Neuronal stem cell (in vitro differentiated cells): ENCODE measurements around the gene TLL2.

Experiments
- DNase-seq: peaks from one replicate; pipeline ENCODE4 v3.0.0-alpha.2; 2013; ENCODE audit warnings: low spot score
- H2AFZ ChIP-seq: one replicate; pipeline ENCODE4 v1.6.1; 2013; ENCODE audit warnings: mild to moderate bottlenecking, low read length, inconsistent platforms
- H2AK5ac ChIP-seq: 2 replicates; pipeline ENCODE4 v1.6.1; 2013; ENCODE audit warnings: low read depth, mild to moderate bottlenecking, inconsistent platforms, low read length, moderate library complexity, mixed read lengths
- H2BK120ac ChIP-seq: 2 replicates; pipeline ENCODE4 v1.6.1; 2013; ENCODE audit warnings: low read depth, mild to moderate bottlenecking, inconsistent platforms, low read length, moderate library complexity, mixed read lengths
- H2BK12ac ChIP-seq: one replicate; pipeline ENCODE4 v1.6.1; 2013; ENCODE audit warnings: low read length, inconsistent platforms
- H2BK15ac ChIP-seq: 2 replicates; pipeline ENCODE4 v1.6.1; 2013; ENCODE audit warnings: mild to moderate bottlenecking, low read length, inconsistent platforms, mixed read lengths
- H2BK5ac ChIP-seq: one replicate; pipeline ENCODE4 v1.6.1; 2013; ENCODE audit warnings: inconsistent platforms, mild to moderate bottlenecking, low read length, moderate library complexity
- H3K14ac ChIP-seq: one replicate; pipeline ENCODE4 v1.6.1; 2013; ENCODE audit warnings: low read length, inconsistent platforms
- H3K18ac ChIP-seq: 2 replicates; pipeline ENCODE4 v1.6.1; 2013; ENCODE audit warnings: low read length, inconsistent platforms
- H3K23ac ChIP-seq: 2 replicates; pipeline ENCODE4 v1.6.1; 2013; ENCODE audit warnings: low read depth, mild to moderate bottlenecking, mixed read lengths, low read length, inconsistent platforms; ENCODE audit not compliant: poor library complexity
- H3K27ac ChIP-seq: replicated peaks from 3 replicates; pipeline ENCODE4 v1.5.1; 2013; ENCODE audit warnings: low read length, inconsistent platforms
- H3K27me3 ChIP-seq, 3 experiments: 2 replicates each; pipeline ENCODE4 v1.6.1; 2013; ENCODE audit warnings: low read length in 3 of 3, mild to moderate bottlenecking in 2 of 3, inconsistent platforms in 1 of 3, low read depth in 1 of 3, mixed read lengths in 1 of 3, moderate library complexity in 1 of 3; ENCODE audit not compliant: control insufficient read depth in 3 of 3, insufficient read depth in 3 of 3
- H3K36me3 ChIP-seq, 2 donors: replicated peaks in 1 of 2; 2 replicates each; pipeline ENCODE4 v1.6.1; 2013; ENCODE audit warnings: low read length in 2 of 2; ENCODE audit not compliant: control insufficient read depth in 2 of 2, insufficient read depth in 2 of 2
- H3K4ac ChIP-seq: 2 replicates; pipeline ENCODE4 v1.6.1; 2013; ENCODE audit warnings: inconsistent platforms, mild to moderate bottlenecking, low read length, moderate library complexity
- H3K4me1 ChIP-seq, 2 donors: 1 replicate in 1 of 2; 2 replicates in 1 of 2; pipeline ENCODE4 v1.6.1; 2013; ENCODE audit warnings: low read length in 2 of 2, low read depth in 1 of 2; ENCODE audit not compliant: control insufficient read depth in 2 of 2, insufficient read depth in 1 of 2
- H3K4me2 ChIP-seq: one replicate; pipeline ENCODE4 v1.6.1; 2013; ENCODE audit warnings: mild to moderate bottlenecking, low read length, inconsistent platforms; ENCODE audit not compliant: insufficient read depth, poor library complexity, severe bottlenecking
- H3K4me3 ChIP-seq, 2 donors: 2 replicates each; pipeline ENCODE4 v1.5.1; 2013; ENCODE audit warnings: low read length in 2 of 2, mild to moderate bottlenecking in 2 of 2, inconsistent platforms in 1 of 2, moderate library complexity in 1 of 2
- H3K79me1 ChIP-seq: one replicate; pipeline ENCODE4 v1.6.1; 2013; ENCODE audit warnings: low read depth, mild to moderate bottlenecking, inconsistent platforms, low read length, moderate library complexity
- H3K9ac ChIP-seq: one replicate; pipeline ENCODE4 v1.6.1; 2013; ENCODE audit warnings: mild to moderate bottlenecking, low read depth, low read length, inconsistent platforms; ENCODE audit not compliant: poor library complexity
- H3K9me3 ChIP-seq, 2 donors: replicated peaks in 1 of 2; 2 replicates each; pipeline versions ENCODE3 to v1.6.1; 2013; ENCODE audit warnings: low read length in 2 of 2, mild to moderate bottlenecking in 2 of 2, inconsistent platforms in 1 of 2, low read depth in 1 of 2, mixed read lengths in 1 of 2, moderate library complexity in 1 of 2; ENCODE audit not compliant: control insufficient read depth in 2 of 2, insufficient read depth in 1 of 2
- H4K8ac ChIP-seq: one replicate; pipeline ENCODE4 v1.6.1; 2013; ENCODE audit warnings: low read depth, mild to moderate bottlenecking, inconsistent platforms, low read length, moderate library complexity
- H4K91ac ChIP-seq: one replicate; pipeline ENCODE4 v1.6.1; 2013; ENCODE audit warnings: low read length, low read depth, mild to moderate bottlenecking, inconsistent platforms; ENCODE audit not compliant: poor library complexity
- WGBS, 2 donors: extraction: QIAGEN DNeasy Blood & Tissue Kit; methylation state at CpG; one replicate each; pipeline ENCODE4 v1.1.7; 2013; ENCODE audit warnings: missing lambda C conversion rate in 2 of 2, mixed read lengths in 1 of 2; ENCODE audit not compliant: insufficient read length in 2 of 2, insufficient replicate concordance in 1 of 2; ENCODE audit errors: extremely low coverage in 2 of 2; 5-methylcytosine and 5-hydroxymethylcytosine counted together

Gene TLL2

DNA sequence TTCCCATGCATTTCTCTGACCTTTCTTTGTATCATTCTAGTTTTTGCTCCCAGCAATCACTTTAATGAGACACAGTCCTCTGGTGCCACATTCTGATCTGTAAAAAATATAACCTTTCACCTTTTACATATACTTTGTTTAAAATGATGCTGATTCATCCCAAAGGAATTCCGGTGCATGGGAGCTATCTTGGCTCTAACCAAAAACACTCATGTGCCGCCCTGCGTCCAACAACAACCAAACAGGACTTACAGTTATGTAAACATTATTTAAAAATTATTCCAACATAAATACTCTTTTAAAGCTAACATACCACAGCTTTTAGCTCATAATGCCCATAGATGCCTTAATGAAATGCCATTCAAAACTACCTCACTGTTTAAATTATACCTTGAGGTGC is 147.2 kb downstream of the TLL2 start:
- H2BK15ac ChIP-seq = no peak overlapping the region
- no peak overlapping the region for H4K91ac ChIP-seq
- H3K9me3 ChIP-seq = no peaks in the 10 kb centered on the region
- WGBS, 2 donors = no CpG with 5 or more reads among the region's 3 CpGs
- no peak overlapping the region for H2BK120ac ChIP-seq
- no peak overlapping the region for H3K4ac ChIP-seq
- H3K79me1 ChIP-seq = no peaks in the 10 kb centered on the region
- no peak overlapping the region for H3K27ac ChIP-seq
- no peaks in the 10 kb centered on the region for H3K27me3 ChIP-seq
- no peak overlapping the region for H4K8ac ChIP-seq
- no peak overlapping the region for H2AFZ ChIP-seq
- no peak for DNase-seq
- no peak overlapping the region for H3K4me3 ChIP-seq
- H3K4me1 ChIP-seq = peaks cover 0 to 2% of the 10 kb centered on the region in 2 donors
- no peak overlapping the region for H2AK5ac ChIP-seq
- H3K9ac ChIP-seq = no peak overlapping the region
- H3K4me2 ChIP-seq = no peak overlapping the region
- no peak overlapping the region for H2BK12ac ChIP-seq
- H3K14ac ChIP-seq = no peak overlapping the region
- H3K23ac ChIP-seq = no peak overlapping the region
- no peaks in the 10 kb centered on the region for H3K36me3 ChIP-seq
- H3K18ac ChIP-seq = no peak overlapping the region
- no peak overlapping the region for H2BK5ac ChIP-seq

DNA sequence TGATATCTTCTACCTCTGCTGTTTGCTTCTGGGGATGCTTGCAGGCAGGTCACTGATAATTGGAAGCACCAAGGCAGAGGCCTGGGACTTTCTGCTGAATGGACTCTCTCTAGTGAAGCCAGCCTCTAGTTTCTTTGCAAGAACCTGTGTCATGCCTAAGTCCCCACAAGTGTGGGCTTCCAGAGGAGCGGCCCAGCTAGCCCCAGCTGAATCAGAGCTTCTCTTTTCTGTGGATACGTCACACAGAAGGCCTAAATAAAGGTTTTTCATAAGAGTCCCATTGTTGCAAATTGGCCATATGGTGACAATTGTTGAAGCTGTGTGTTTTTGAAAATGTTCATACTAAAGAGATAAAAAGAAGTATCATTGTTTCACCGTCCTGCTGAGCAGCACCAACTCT is 148.2 kb downstream of the TLL2 start:
- Histone ChIP-seq H2BK120ac (no peak overlapping the region), H4K91ac (no peak overlapping the region), H3K4me2 (no peak overlapping the region), H3K27ac (no peak overlapping the region), H3K23ac (no peak overlapping the region), H4K8ac (no peak overlapping the region), H2AK5ac (no peak overlapping the region), H3K36me3 (no peaks in the 10 kb centered on the region), H2BK12ac (no peak overlapping the region), H3K79me1 (no peaks in the 10 kb centered on the region), H3K27me3 (no peaks in the 10 kb centered on the region), H3K4me3 (no peak overlapping the region), H3K4me1 (peaks cover 0 to 3% of the 10 kb centered on the region in 2 donors), H3K14ac (no peak overlapping the region), H2BK15ac (no peak overlapping the region), H3K4ac (no peak overlapping the region), H3K18ac (no peak overlapping the region), H3K9me3 (no peaks in the 10 kb centered on the region), H2AFZ (no peak overlapping the region), H2BK5ac (no peak overlapping the region), H3K9ac (no peak overlapping the region)
- WGBS, 2 donors = no CpG with 5 or more reads among the region's 3 CpGs
- no peak for DNase-seq

DNA sequence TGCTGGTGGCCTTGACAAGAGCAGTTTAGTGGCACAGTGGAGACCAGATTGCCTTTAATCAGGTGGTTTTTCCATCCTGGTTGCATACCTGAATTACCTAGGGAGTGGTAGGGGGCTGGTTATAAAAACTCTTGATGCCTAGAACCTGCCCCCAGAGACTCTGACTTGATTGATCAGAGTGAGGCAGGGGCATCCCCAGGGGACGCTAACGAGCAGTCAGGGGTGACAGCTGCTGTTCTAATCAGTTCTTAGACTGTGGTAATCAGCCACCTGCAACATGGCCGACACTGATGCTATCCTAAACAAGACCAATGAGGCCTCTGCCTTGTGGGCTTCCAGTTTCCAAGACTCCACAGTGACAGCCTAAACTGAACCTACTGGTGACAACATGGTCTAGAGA is 153.0 kb downstream of the TLL2 start:
- Histone ChIP-seq H3K4me2 (no peak overlapping the region), H3K9ac (no peak overlapping the region), H2BK5ac (no peak overlapping the region), H3K14ac (no peak overlapping the region), H3K79me1 (no peaks in the 10 kb centered on the region), H3K36me3 (no peaks in the 10 kb centered on the region), H3K4ac (no peak overlapping the region), H3K23ac (no peak overlapping the region), H3K9me3 (no peaks in the 10 kb centered on the region), H2BK120ac (no peak overlapping the region), H3K4me1 (peaks cover 0 to 3% of the 10 kb centered on the region in 2 donors), H2AK5ac (no peak overlapping the region), H4K91ac (no peak overlapping the region), H3K4me3 (no peak overlapping the region), H4K8ac (no peak overlapping the region), H3K18ac (no peak overlapping the region), H2BK12ac (no peak overlapping the region), H3K27me3 (peaks cover 0 to 9% (median 0%) of the 10 kb centered on the region in 3 experiments), H2BK15ac (no peak overlapping the region), H3K27ac (no peak overlapping the region), H2AFZ (no peak overlapping the region)
- no peak for DNase-seq
- no CpG with 5 or more reads among the region's 3 CpGs for WGBS, 2 donors

DNA sequence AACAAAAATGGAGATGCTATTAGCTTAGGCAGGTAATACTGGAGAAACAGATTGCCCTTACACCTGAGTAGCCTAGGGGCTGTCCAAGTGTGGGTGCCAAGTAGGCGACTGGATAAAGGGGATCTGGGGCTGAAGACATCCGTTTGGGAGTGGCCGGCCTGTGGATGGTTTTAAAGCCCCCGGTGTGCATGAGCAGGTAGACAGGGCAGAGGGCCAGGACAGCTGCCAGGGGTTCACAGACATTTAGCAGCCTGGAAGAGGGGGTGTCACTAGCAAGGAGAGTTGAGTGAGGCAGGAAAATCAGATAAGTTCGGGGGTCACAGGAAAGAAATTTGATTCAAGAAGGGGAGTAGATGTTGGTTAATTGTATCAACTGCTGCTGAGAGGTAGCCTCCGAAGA is 153.4 kb downstream of the TLL2 start:
- Histone ChIP-seq H3K4me3 (no peak overlapping the region), H2BK12ac (no peak overlapping the region), H3K9ac (no peak overlapping the region), H3K4me2 (no peak overlapping the region), H3K9me3 (no peaks in the 10 kb centered on the region), H3K36me3 (no peaks in the 10 kb centered on the region), H3K79me1 (no peaks in the 10 kb centered on the region), H2BK15ac (no peak overlapping the region), H3K4me1 (peaks cover 0 to 3% of the 10 kb centered on the region in 2 donors), H2AFZ (no peak overlapping the region), H2BK5ac (no peak overlapping the region), H3K14ac (no peak overlapping the region), H3K18ac (no peak overlapping the region), H3K4ac (no peak overlapping the region), H3K27ac (no peak overlapping the region), H3K27me3 (peaks cover 0 to 9% (median 0%) of the 10 kb centered on the region in 3 experiments), H4K91ac (no peak overlapping the region), H2AK5ac (no peak overlapping the region), H2BK120ac (no peak overlapping the region), H4K8ac (no peak overlapping the region), H3K23ac (no peak overlapping the region)
- WGBS, 2 donors = no CpG with 5 or more reads among the region's 6 CpGs
- DNase-seq = no peak
